Stomach (tissue), 9 donors: ENCODE measurements around the gene MS4A6E. TPM values are rescaled to one million over a fixed set of nuclear protein-coding genes. Genes with fewer than 3 reads are reported as not detected.

ENCODE experiments used
- DNase-seq, 2 donors: peaks; one replicate each; pipeline versions ENCODE4 v3.0.0 to v3.0.0-alpha.2; 2013 to 2019
- H3K27ac ChIP-seq, 5 donors: fragments of 200-600 bp in 4 of 5; sonication (generic) in 4 of 5; one replicate each; pipeline ENCODE4 v1.5.1; 2013 to 2019; ENCODE audit warnings: mild to moderate bottlenecking in 1 of 5, moderate library complexity in 1 of 5
- H3K27me3 ChIP-seq, 3 donors: fragments of 200-600 bp; sonication (generic); one replicate each; pipeline ENCODE4 v1.5.1; 2017 to 2019; ENCODE audit warnings: mixed run types in 1 of 3
- H3K36me3 ChIP-seq, 4 donors: fragments of 200-600 bp; sonication (generic); 1 replicate in 3 of 4; 2 replicates in 1 of 4; pipeline ENCODE4 v1.5.1; 2016 to 2019
- H3K4me1 ChIP-seq, 4 donors: fragments of 200-600 bp; sonication (generic); one replicate each; pipeline ENCODE4 v1.5.1; 2016 to 2019
- H3K4me3 ChIP-seq, 4 donors: fragments of 200-600 bp; sonication (generic) in 3 of 4; one replicate each; pipeline ENCODE4 v1.5.1; 2016 to 2019; ENCODE audit warnings: mild to moderate bottlenecking in 1 of 4
- H3K9me3 ChIP-seq, 4 donors: fragments of 200-600 bp; sonication (generic); one replicate each; pipeline ENCODE4 v1.5.1; 2016 to 2019
- EP300 ChIP-seq: sonication (generic); formaldehyde crosslinking; IDR thresholded peaks from one replicate; pipeline ENCODE4 v1.6.1; 2017; ENCODE audit warnings: antibody characterized with exemption
- POLR2A ChIP-seq, 4 donors: fragments of 450-650 bp; IDR thresholded peaks; one replicate each; pipeline ENCODE4 v1.6.1; 2016; ENCODE audit warnings: antibody characterized with exemption in 4 of 4, control low read depth in 2 of 4, mild to moderate bottlenecking in 1 of 4, moderate library complexity in 1 of 4
- POLR2AphosphoS5 ChIP-seq, 3 donors: sonication (generic); formaldehyde crosslinking; IDR thresholded peaks; one replicate each; pipeline ENCODE4 v1.6.1; 2016; ENCODE audit warnings: antibody characterized with exemption in 3 of 3
- intact Hi-C: fragments of 100-400 bp; cut with DNase I; formaldehyde crosslinking; loops from one replicate; pipeline ENCODE4 v1.15.1; 2023; ENCODE audit warnings: low total_unique reads
- polyA plus RNA-seq, 3 donors: library from polyadenylated mRNA; stranded (reverse); fragments of 200-250 nt; gene quantifications; one replicate each; pipeline ENCODE4 v1.2.3, GENCODE V29; 2013
- total RNA-seq, 5 donors: library from RNA; depleted of rRNA; stranded (reverse); fragments of >200 nt; gene quantifications; one replicate each; pipeline versions ENCODE4 v1.1.0 to v1.2.3, GENCODE V29; 2014 to 2016
- TF ChIP-seq, protein P1 (sequence below), 7 experiments: fragments of 450-650 bp in 4 of 7; fragments of 200-600 bp in 3 of 7; sonication (generic) in 3 of 7; IDR thresholded peaks; one replicate each; pipeline ENCODE4 v1.5.1; 2016 to 2019; ENCODE audit warnings: antibody characterized with exemption in 7 of 7, control low read depth in 2 of 7, mild to moderate bottlenecking in 1 of 7
- donor health status: healthy with polysubstance abuse.
- donor health status: Bipolar disorder and iron deficiency.
- donor health status: healthy.

Gene MS4A6E
- total and polyA plus RNA-seq, 8 donors: not detected

DNA sequence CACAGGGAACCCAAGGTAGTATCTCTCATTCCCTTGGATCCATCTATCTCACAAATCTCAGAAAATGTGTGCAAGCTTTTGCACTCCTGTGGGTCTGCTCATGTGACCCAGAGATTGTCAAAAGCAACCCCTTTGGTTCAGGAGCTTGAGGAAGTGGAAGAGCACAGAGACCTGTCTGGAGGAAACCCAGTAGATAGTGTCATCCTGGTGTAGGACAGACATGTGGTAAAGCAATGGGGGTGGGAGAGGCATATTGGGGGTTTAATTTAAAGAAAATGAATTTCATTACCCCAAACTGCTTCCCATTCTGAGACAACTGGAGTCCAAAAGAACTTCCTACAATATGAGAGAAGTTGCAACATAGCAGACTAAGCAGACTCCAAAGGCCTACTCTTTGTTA, 63.4 kb downstream of the MS4A6E start:
- DNase-seq: no peak
- H3K27me3 ChIP-seq: no peaks in the 10 kb centered on the region
- no peak for TF ChIP-seq EP300
- TF ChIP-seq POLR2AphosphoS5 (IDR thresholded peaks at IDR 0.05): no peak
- TF ChIP-seq, protein P1, sequence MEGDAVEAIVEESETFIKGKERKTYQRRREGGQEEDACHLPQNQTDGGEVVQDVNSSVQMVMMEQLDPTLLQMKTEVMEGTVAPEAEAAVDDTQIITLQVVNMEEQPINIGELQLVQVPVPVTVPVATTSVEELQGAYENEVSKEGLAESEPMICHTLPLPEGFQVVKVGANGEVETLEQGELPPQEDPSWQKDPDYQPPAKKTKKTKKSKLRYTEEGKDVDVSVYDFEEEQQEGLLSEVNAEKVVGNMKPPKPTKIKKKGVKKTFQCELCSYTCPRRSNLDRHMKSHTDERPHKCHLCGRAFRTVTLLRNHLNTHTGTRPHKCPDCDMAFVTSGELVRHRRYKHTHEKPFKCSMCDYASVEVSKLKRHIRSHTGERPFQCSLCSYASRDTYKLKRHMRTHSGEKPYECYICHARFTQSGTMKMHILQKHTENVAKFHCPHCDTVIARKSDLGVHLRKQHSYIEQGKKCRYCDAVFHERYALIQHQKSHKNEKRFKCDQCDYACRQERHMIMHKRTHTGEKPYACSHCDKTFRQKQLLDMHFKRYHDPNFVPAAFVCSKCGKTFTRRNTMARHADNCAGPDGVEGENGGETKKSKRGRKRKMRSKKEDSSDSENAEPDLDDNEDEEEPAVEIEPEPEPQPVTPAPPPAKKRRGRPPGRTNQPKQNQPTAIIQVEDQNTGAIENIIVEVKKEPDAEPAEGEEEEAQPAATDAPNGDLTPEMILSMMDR (IDR thresholded peaks at IDR 0.05): no peak
- TF ChIP-seq POLR2A (IDR thresholded peaks at IDR 0.05): no peak
- intact Hi-C loops: no loop called here
- H3K4me1 ChIP-seq: no peaks in the 10 kb centered on the region
- no peaks in the 10 kb centered on the region for H3K9me3 ChIP-seq
- no peaks in the 10 kb centered on the region for H3K36me3 ChIP-seq
- H3K27ac ChIP-seq: no peak overlapping the region
- no peak overlapping the region for H3K4me3 ChIP-seq

Other genes with a start within 250 kb of the MS4A6E start
- 1 to 10 TPM in 2 of 5 donors, under 1 TPM in 1, not detected in 2; 0.58 to 7.4 (median 1.7) TPM for gene MS4A2, start 238.6 kb upstream of the MS4A6E start, total RNA-seq
- 1 to 10 TPM in 2 of 3 donors, under 1 TPM in 1; 0.23 to 7.9 (median 1.2) TPM for gene MS4A2, start 238.6 kb upstream of the MS4A6E start, polyA plus RNA-seq
- gene MS4A6A, start 144.2 kb upstream of the MS4A6E start, total RNA-seq: 10 to 100 TPM in 4 of 5 donors, 1 to 10 TPM in 1; 6.7 to 97.4 (median 53.2) TPM
- 10 to 100 TPM; 21.0 to 35.6 (median 34.2) TPM for gene MS4A6A, start 144.2 kb upstream of the MS4A6E start, polyA plus RNA-seq
- 10 to 100 TPM in 1 of 5 donors, 1 to 10 TPM in 4; 1.3 to 16.2 (median 2.3) TPM for gene MS4A4E, start 84.1 kb upstream of the MS4A6E start, total RNA-seq
- gene MS4A4E, start 84.1 kb upstream of the MS4A6E start, polyA plus RNA-seq: under 1 TPM in 1 of 3 donors, not detected in 2; 0.25 TPM
- 10 to 100 TPM in 2 of 5 donors, 1 to 10 TPM in 2, not detected in 1; 1.4 to 28.1 (median 14.6) TPM for gene MS4A4A, start 46.6 kb upstream of the MS4A6E start, total RNA-seq
- 10 to 100 TPM in 1 of 3 donors, 1 to 10 TPM in 2; 5.4 to 12.0 (median 6.6) TPM for gene MS4A4A, start 46.6 kb upstream of the MS4A6E start, polyA plus RNA-seq
- gene MS4A7, start 51.3 kb downstream of the MS4A6E start, total RNA-seq: 10 to 100 TPM in 3 of 5 donors, under 1 TPM in 1, not detected in 1; 0.58 to 43.3 (median 20.1) TPM
- gene MS4A7, start 51.3 kb downstream of the MS4A6E start, polyA plus RNA-seq: 10 to 100 TPM in 2 of 3 donors, 1 to 10 TPM in 1; 1.7 to 13.3 (median 10.9) TPM
- 1 to 10 TPM in 2 of 5 donors, under 1 TPM in 1, not detected in 2; under 0.01 to 4.1 (median 4.1) TPM for gene MS4A14, start 69.2 kb downstream of the MS4A6E start, total RNA-seq
- under 1 TPM in 2 of 3 donors, not detected in 1; 0.12 to 0.18 TPM for gene MS4A14, start 69.2 kb downstream of the MS4A6E start, polyA plus RNA-seq
- not detected for gene MS4A5, start 102.3 kb downstream of the MS4A6E start, total RNA-seq
- gene MS4A5, start 102.3 kb downstream of the MS4A6E start, polyA plus RNA-seq: not detected
- 1 to 10 TPM in 2 of 5 donors, under 1 TPM in 2, not detected in 1; 0.29 to 3.9 (median 2.2) TPM for gene MS4A1, start 128.6 kb downstream of the MS4A6E start, total RNA-seq
- gene MS4A1, start 128.6 kb downstream of the MS4A6E start, polyA plus RNA-seq: 1 to 10 TPM in 2 of 3 donors, under 1 TPM in 1; 0.12 to 8.8 (median 1.2) TPM
- 1 to 10 TPM in 2 of 5 donors, not detected in 3; 2.9 to 4.6 TPM for gene MS4A12, start 165.5 kb downstream of the MS4A6E start, total RNA-seq
- 1 to 10 TPM in 1 of 3 donors, not detected in 2; 1.1 TPM for gene MS4A12, start 165.5 kb downstream of the MS4A6E start, polyA plus RNA-seq
- not detected for gene MS4A13, start 188.1 kb downstream of the MS4A6E start, total RNA-seq
- gene MS4A13, start 188.1 kb downstream of the MS4A6E start, polyA plus RNA-seq: not detected